NCI-H82 treated with DMSO at 0.1 percent for 48 hours (cell line): ENCODE results near the gene FLYWCH1.

Experiments used
- DNase-seq: peaks from one replicate; lab custom pipeline; 2025; ENCODE audit not compliant: unreplicated experiment; lab: John Stamatoyannopoulos, UW

Gene FLYWCH1, protein sequence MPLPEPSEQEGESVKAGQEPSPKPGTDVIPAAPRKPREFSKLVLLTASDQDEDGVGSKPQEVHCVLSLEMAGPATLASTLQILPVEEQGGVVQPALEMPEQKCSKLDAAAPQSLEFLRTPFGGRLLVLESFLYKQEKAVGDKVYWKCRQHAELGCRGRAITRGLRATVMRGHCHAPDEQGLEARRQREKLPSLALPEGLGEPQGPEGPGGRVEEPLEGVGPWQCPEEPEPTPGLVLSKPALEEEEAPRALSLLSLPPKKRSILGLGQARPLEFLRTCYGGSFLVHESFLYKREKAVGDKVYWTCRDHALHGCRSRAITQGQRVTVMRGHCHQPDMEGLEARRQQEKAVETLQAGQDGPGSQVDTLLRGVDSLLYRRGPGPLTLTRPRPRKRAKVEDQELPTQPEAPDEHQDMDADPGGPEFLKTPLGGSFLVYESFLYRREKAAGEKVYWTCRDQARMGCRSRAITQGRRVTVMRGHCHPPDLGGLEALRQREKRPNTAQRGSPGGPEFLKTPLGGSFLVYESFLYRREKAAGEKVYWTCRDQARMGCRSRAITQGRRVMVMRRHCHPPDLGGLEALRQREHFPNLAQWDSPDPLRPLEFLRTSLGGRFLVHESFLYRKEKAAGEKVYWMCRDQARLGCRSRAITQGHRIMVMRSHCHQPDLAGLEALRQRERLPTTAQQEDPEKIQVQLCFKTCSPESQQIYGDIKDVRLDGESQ

DNA sequence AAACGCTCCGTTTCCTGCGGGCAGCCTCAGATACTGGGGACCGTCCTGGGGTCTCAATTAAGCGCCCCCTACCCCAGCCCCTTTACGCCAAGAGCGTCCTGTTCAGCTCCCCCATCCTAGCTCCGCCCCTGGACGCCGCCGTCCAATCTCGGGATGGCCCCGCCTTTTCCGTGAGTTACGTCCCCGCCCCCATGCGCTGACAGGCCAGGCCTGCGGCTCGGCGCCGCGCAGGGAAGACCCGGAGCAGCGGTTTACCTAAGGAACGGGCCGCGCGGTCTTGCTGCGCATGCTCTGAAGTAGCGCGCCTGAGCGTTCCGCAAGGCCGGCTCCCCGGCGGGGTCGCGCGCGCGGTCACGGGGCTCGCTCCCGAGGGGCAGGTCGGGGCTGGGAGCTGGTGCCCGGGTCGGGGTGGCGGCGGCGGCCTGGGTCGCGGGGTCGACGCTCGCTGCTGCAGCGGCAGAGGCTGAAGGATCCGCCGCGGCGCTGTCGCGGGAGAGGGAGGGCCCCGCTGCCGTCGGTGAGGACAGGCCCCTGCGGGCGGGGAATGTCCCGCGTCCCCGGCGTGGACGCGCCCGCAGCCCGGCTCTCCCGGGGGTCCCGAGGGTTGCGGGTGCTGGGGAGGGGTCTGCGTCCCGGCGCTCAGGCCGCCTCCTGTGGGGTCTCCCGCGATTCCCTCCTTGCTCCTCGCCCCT, at the start of gene FLYWCH1:
FLYWCH1 (plus strand) TSS at position 294 of the 692 bp plus-strand sequence. CDS start 17,755 bp downstream, outside the sequence.
- DNase-seq, result peak; percentile 93

DNA sequence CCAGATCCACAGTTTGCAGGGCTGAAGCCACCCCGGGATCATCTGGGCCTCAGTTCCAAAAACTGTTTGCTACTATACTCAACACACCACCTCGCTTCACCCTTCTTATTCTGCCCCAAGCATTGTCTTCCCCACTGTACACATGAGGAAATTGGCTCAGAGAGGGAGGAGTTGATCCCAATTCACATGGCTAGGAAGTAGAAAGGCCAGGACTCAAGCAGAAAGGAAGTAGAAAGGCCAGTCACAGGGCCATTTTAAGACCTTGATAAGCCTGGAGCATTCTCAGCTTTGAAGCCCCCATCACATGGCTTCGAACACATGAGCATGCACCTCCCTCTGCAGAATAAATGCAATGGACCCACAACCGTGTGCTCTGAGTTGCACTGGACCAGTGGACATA, 46.1 kb upstream of the FLYWCH1 start:
- no peak for DNase-seq

DNA sequence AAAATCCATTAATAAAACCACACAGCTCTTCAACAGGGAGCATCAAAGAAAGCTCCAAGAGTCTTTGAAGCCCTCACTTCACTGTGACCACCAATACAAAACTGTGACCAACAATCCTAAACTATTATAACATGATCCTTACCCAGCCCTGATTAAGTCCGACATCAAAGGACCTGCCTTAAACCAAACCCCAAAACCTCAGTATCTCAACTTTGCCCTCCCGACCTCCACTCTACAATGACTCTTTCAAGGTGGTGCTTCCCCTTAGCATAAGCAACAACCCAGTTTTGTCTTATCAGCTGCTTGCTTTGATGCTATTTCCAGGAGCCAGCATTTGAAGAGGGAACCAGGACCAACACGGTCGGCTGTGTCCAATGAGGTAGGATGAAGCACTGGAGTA, 45.3 kb upstream of the FLYWCH1 start:
- no peak for DNase-seq

DNA sequence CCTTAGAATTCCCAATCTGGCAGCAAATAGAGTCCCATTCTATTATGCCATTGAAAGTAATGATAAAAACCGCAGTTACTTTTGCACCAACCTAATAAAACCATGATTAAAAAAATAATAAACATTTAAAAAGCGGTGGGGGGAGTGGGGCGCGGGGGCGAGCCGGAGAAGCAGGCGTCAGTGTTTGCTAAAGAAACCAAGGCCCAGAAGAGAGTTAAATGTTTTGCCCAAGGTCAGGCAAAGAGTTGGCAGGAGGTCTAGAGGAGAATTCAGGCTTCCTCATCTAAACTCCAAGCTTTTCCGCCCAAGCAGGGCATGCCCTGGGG, 44.1 kb upstream of the FLYWCH1 start:
- no peak for DNase-seq

DNA sequence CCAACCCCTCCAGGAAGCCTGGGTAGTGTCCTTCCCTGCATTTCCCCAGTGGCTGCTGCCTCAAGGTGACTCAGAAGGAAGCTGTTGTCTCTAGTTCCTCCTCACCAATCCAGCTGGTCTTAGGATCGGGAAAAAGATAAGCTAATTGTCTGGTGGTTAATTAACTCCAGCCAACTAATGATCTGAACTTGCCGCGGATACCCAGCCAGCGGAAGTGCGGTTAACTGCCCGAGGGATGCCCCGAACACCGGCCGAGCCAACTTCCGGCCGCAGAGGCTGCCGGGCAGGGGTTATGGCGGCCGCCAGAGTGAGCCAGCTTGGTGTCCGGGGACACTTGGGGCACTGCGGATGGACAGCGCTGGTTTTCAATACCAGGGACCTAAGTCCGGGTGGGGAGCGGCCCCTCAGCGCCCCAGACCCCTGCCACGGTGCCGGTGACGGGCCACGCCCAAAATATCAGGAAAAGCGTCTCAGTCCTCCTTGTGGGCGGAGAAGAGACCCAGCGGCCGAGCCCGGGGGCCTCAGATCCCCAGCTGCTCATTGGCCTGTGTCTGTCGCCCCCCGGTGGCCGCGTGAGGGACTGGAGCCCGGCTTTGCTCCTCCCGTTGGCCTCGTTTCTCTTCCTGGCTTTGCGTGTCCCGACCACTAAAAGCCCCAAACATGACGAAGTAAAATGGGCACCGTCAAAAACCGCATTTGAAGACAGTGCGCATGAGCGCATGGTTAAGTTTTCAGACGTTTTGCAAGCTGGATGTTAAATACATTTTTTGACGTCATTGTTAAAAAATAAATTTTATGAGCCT, 43.5 kb upstream of the FLYWCH1 start:
- peak; percentile 76 for DNase-seq

DNA sequence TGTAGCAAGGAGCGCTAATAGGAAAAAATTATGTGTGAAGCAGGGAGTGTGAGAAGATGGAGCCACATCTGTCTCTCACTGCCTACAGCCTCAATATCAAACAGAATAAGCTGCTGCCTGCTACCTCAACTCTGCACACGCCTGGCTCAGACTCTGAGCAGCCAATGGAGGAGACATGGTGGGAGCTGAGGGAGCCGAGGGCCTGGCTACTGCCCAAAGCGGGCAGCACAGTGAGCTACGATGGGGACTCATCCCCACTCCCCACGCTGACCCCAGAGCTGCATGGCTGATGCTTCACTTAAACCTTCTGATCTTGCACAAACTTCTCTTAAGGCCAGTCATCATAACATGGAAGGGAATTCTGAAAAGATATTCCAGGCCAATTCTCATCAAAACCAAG, 39.8 kb upstream of the FLYWCH1 start:
- DNase-seq, result no peak

DNA sequence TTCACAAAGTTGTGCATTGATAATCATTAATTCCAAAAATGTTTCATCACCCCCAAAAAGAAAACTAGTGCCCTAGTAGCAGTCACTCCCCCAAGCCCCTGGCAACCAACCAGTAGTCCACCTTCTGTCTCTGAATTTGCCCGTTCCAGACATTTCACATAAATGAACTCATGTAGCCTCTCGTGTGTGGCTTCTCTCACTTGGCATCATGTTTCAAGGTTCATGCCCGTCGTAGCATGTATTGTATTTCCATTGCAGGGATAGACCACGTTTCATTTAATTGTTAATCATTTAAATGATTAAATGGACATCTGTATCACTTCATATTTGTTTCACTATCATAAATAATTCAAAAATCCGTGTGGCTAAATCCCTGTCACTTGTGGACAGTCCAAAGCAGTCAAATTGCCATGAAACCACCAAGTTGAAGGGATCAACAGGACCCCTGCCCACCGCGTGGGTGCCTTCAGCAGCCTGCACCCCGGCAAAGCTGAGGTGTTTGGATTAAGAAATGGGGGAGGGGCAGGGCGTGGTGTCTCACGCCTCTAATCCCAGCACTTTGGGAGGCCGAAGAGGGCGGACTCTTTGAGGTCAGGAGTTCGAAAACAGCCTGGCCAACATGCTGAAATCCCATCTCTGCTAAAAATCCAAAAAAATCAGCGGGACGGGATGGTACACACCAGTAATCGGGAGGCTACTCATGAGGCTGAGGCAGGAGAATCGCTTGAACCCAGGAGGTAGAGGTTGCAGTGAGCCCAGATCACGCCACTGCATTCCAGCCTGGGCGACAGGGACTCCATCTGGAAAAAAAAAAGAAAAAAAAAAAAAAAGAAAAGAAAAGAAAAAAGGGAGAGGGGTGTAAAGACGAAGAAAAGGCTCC, 37.5 kb upstream of the FLYWCH1 start:
- DNase-seq, result no peak

DNA sequence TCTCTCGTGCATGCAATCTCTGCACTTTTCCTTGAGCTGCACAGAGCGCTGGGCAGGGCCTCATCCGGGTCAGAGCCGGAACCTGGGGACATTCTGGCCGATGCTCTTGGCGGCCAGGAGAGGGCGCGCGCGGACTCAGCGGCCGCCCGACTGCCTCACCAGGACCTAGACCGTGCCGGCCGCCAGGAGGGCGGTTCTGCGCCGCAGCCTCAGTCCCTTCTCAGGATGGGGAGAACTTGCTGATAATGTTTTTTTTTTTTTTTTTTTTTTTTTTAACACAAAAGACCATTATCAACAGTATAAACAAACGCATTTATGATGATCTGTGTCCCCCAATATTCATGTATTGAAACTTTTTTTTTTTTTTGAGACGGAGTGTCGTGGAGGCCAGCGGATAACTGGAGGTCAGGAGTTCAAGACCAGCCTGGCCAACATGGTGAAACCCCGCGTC, 36.8 kb upstream of the FLYWCH1 start:
- DNase-seq, result peak; percentile 55

DNA sequence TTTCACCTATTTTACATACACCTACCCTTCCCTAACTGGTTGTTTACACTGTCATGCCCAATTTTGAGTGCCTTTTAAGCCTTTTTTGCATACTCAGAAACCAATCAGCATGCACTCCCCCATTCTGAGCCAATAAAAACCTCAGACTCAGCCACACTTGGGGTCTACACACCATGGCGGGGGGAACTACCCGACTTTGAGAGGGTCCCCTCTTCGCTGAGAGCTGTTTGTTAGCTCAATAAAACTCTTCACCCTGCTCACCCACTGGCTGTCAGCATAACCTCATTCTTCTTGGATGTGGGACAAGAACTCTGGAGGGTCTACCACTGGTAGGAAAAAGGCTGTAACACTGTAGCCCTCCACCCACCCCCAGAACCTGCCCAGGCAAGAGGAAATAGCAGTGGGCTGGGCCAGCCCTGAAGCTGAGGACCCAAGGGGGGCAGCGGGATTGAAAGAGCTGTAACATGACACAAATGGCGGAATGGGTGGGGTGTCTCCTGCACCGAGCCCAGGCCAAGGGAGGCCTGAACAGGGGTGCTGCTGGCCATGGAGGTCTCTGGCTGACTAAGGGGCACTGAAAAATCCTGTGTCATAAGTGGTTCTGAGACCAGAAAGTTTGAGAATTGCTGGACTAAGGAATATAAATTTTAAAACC, 31.8 kb upstream of the FLYWCH1 start:
- DNase-seq, result no peak

DNA sequence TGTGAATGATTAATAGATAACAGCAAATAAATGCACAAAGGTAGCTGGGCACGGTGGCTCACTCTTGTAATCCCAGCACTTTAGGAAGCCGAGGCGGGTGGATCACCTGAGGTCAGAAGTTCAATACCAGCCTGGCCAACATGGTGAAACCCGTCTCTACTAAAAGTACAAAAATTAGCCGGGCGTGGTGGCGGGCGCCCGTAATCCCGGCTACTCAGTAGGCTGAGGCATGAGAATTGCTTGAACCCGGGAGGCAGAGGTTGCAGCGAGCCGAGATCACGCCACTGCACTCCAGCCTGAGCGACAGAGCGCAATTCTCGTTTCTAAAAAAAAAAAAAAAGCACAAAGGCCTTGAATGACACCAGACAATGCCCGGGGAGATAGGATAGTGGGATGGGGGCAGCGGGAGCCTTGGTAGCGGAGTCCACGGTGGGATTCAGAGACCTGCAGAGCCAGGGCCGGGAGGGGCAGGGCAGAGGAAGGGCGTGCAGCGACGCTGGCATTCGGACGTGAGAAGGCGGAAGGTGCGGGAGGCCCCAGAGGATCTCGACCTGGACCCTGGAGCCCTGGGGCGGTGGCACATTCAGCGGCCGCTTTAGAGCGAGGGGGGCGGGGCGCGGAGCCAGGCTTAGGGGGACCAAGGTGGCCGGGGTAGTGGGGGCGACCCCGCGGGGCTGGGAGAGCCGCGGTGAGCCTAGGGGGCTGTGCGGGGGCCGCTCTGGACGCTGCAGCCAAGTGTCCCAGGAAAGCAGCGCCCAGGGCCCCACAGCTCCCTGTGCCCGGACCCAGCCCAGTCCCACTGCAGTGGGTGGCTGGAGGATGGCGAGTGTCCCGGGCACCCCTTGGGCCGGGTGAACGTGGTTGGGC, 29.7 kb upstream of the FLYWCH1 start:
- DNase-seq, result no peak

DNA sequence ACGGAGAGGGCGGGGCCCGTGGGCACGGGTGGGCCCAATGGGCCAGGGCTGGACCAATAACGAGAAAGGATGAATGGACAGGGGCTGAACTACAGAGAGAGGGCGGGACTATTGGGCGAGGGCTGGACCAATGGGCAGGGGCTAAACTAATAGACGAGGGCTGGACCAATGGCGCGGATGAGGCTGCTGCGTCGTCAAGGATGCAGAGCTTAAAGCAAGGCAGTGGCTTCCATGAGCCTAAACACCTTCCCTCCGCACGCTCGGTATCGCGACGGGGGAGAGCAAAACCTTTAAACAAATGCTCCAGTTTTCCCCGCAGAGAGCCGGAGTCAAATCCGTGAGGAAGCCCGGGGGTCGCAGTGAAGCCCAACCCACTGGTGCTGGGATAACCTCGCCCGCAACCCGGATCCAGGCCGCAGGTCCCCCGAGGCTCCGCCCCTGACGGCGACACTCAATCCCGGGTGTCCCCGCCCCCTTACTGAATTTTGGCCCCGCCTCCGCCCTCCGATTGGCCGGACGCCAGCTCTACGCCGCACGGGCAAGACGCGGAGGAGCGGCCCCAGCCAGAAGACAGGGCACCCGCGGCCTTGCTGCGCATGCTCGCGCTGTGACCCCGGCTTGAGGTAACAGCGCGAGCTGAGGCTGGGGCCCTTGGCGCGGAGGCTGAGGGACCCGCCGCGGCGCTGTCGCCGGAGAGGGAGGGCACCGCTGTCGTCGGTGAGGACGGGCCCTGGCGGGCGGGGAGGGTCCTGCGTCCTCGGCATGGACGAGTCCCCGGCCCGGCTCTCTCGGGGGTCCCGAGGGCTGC, 28.9 kb upstream of the FLYWCH1 start, which contains the start of gene FLYWCH2:
FLYWCH2 (plus strand) TSS at position 566 of the 808 bp plus-strand sequence. CDS start 13,235 bp downstream, outside the sequence.
- DNase-seq, result peak; percentile 99

DNA sequence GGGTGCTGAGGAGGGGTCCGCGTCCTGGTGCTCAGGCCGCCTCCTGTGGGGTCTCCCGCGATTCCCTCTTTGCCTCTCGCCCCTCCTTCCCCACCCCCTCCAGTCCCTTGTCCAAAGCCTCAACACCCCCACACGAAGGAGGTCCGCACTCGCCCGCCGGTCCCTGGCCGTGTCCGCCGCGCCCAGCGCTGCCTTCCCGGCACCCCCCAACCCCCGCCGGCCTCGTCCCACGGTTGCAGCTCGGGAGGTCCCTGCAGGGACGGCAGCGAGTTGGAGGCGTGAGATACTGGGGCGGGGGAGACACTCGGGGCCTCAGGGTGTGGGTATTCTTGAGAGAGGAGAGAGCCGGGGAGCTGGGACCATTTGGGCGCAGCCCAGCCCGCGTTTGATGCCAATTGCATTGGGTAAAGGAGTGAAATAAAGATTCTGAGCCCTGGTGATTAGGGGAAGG, 28.2 kb upstream of the FLYWCH1 start:
- DNase-seq, result no peak

DNA sequence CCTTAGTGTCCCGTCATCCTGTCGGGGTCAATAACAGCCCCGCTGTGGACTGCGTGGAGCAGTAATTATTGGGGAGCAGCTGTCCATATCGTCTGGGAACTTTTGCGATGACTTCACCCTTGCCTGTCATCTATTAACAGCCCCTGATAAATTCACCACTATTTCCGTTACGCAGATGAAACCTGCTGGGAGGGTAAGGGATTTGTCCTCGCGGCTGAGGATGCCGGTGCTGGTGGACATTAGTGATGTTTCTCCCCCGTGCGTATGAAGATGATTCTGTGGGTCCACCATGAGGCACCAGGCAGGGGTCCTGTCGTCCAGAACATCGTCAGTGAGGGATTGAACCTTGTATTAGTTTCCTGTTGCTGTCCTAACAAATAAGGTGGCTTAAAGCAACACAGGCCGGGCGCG, 27.7 kb upstream of the FLYWCH1 start:
- DNase-seq, result no peak

DNA sequence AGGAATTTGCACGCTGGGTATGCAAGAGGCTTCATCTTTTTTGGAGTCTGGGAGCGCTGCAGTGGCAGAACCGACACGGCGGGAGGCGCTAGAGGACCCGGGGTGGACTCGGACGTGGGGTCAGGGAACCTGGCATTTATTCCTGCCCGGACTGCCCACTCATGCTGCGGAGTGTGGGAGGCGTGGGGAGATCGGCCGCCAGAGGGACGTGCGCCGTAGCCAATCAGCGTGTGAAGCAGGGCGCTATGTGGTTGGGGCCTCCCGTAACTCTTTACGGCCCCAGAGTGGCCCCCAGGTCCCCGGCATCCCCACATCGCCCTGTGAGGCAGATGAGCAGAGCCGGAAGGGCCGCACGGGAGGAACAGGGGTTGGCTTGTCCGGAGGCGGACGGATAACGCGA, 17.5 kb upstream of the FLYWCH1 start:
- no peak for DNase-seq

DNA sequence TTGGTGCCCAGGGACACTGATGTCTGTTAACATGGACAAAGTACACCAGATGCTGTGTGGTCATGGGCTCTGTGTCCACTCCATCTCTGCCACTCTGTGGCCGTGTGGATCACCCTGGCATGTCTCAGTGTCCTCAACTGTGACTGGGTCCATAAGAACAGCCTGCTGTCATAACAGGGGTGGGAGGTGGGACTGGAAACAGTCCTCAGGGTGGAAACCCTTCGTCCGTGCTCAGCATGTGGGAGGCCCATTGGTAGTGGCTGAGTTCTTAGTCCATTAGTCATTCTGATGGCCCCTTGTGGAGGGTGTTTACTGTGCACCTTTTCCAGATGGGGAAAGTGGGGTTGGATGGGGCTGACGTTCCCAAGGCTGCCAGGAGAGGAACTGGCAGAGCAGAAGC, 15.9 kb upstream of the FLYWCH1 start:
- no peak for DNase-seq

DNA sequence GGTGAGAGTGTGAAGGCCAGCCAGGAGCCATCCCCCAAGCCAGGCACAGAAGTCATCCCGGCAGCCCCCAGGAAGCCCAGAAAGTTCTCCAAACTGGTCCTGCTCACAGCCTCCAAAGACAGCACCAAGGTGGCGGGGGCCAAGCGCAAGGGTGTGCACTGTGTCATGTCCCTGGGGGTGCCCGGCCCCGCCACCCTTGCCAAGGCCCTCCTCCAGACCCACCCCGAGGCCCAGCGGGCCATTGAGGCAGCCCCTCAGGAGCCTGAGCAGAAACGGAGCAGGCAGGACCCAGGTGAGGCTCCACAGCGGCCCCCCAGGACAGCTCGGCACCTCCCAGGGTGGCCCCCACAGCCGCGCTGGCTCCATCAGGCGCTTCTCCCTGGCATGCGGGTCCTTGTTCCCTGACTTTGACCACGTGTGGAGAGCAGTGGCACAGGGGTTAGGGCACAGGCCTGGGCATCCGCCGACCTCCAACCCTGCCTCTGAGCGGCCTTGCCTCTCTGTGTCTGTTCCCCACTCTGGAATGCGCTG, 15.2 kb upstream of the FLYWCH1 start:
- DNase-seq, result no peak

DNA sequence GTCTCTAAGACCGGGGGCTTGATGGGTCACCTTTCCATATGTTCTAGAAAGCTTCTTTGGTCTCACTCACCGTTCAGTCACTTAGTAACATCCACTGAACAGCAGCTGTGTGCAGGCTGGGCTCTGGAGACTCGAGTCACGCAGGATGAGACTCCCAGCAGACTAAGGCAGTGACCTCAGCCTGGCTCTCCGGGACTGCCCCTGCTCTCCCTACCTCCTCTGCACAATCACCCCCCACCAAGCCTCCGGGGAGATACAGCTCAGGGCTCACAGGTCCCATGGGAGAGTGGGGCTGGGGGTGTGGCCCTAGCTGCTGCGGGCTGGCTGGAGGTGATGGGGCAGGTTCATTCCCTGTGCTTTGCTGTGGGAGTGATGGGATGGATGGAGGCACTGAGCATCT, 14.6 kb upstream of the FLYWCH1 start:
- no peak for DNase-seq
